ENCODE measurements around the gene NAV3.

GRCh38 chr12:78143717-78144116 is 313.0 kb downstream of the NAV3 start:
- TF ChIP-seq HDGF (IDR thresholded peaks at IDR 0.05; ENCODE audit: borderline replicate concordance) (no peak), BHLHE40 (IDR thresholded peaks at IDR 0.05; ENCODE audit: borderline replicate concordance) (no peak), PKNOX1 (IDR thresholded peaks at IDR 0.05) (no peak), NFRKB (IDR thresholded peaks at IDR 0.05) (no peak), ARNT (IDR thresholded peaks at IDR 0.05) (no peak)

All from HEK293T (cell line).